GM19467 (cell line): Measurements from ENCODE around the gene PRKN.

ENCODE experiments used
- ATAC-seq: cut with Tn5 transposase; IDR thresholded peaks from one replicate; pipeline ENCODE4 v1.9.1; 2021; ENCODE audit warnings: mild to moderate bottlenecking, moderate library complexity; ENCODE audit not compliant: unreplicated experiment

The PRKN gene

GRCh38 chr6:162727322-162728182 lies at the start of gene PRKN, which contains the start of gene PACRG:
PRKN (minus strand) TSS chr6:162727766.
PACRG (plus strand) TSS chr6:162727974.
- peak; percentile 98 for ATAC-seq

GRCh38 chr6:162777091-162777490 lies 49.5 kb upstream of the PRKN start:
- no peak for ATAC-seq

GRCh38 chr6:162773996-162774395 lies 46.4 kb upstream of the PRKN start:
- ATAC-seq, result no peak

- no peak for ATAC-seq
These were observed 44.9 kb upstream of the PRKN start for GRCh38 chr6:162772466-162772865.

- ATAC-seq, result no peak
These were observed 43.4 kb upstream of the PRKN start for GRCh38 chr6:162770955-162771354.

- no peak for ATAC-seq
These were observed 42.6 kb upstream of the PRKN start for GRCh38 chr6:162770136-162770535.

- no peak for ATAC-seq
These were observed 26.2 kb upstream of the PRKN start for GRCh38 chr6:162753775-162754174.

GRCh38 chr6:162751211-162751859 lies 23.8 kb upstream of the PRKN start:
- no peak for ATAC-seq

- ATAC-seq, result no peak
These were observed 23.2 kb upstream of the PRKN start for GRCh38 chr6:162750776-162751175.

GRCh38 chr6:162736961-162737360 lies 9.4 kb upstream of the PRKN start:
- ATAC-seq, result no peak

- ATAC-seq, result no peak
These were observed 5.9 kb upstream of the PRKN start for GRCh38 chr6:162733489-162733888.

GRCh38 chr6:162730502-162730901 lies 2.9 kb upstream of the PRKN start:
- no peak for ATAC-seq

GRCh38 chr6:162728706-162729105 lies 1.1 kb upstream of the PRKN start:
- no peak for ATAC-seq

- ATAC-seq, result no peak
These were observed 631 bp upstream of the PRKN start for GRCh38 chr6:162728197-162728596.

GRCh38 chr6:162726947-162727321 lies 632 bp downstream of the PRKN start:
- ATAC-seq, result no peak

GRCh38 chr6:162722633-162723032 lies 4.9 kb downstream of the PRKN start:
- no peak for ATAC-seq

- no peak for ATAC-seq
These were observed 5.3 kb downstream of the PRKN start for GRCh38 chr6:162722226-162722625.

GRCh38 chr6:162721404-162721687 lies 6.2 kb downstream of the PRKN start:
- no peak for ATAC-seq

- no peak for ATAC-seq
These were observed 8.0 kb downstream of the PRKN start for GRCh38 chr6:162719528-162719927.

- no peak for ATAC-seq
These were observed 12.0 kb downstream of the PRKN start for GRCh38 chr6:162715601-162716000.

GRCh38 chr6:162713974-162714780 lies 13.4 kb downstream of the PRKN start:
- no peak for ATAC-seq

GRCh38 chr6:162712694-162713093 lies 14.9 kb downstream of the PRKN start:
- ATAC-seq, result no peak
